Endodermal cell (in vitro differentiated cells): Measurements from ENCODE around the gene TMEM207. TPM values are rescaled to one million over a fixed set of nuclear protein-coding genes. Genes with fewer than 3 reads are reported as not detected.

Source experiments
- DNase-seq: peaks from one replicate; pipeline ENCODE4 v3.0.0-alpha.2; 2017
- H3K27ac ChIP-seq: 2 replicates; pipeline ENCODE4 v1.5.1; 2013; ENCODE audit warnings: mild to moderate bottlenecking, low read depth, low read length, moderate library complexity
- H3K27me3 ChIP-seq: 2 replicates; pipeline ENCODE4 v1.6.1; 2013; ENCODE audit warnings: mild to moderate bottlenecking, low read length, moderate library complexity; ENCODE audit not compliant: insufficient read depth, control insufficient read depth, poor library complexity, severe bottlenecking
- H3K36me3 ChIP-seq: 2 replicates; pipeline ENCODE4 v1.7.0; 2013; ENCODE audit warnings: mild to moderate bottlenecking, low read length, moderate library complexity; ENCODE audit not compliant: control insufficient read depth, insufficient read depth
- H3K4me1 ChIP-seq: one replicate; pipeline ENCODE4 v1.7.0; 2013; ENCODE audit warnings: low read length; ENCODE audit not compliant: control insufficient read depth, insufficient read depth
- H3K4me3 ChIP-seq: 2 replicates; pipeline ENCODE4 v1.5.1; 2013; ENCODE audit warnings: mild to moderate bottlenecking, low read length, moderate library complexity
- H3K9ac ChIP-seq: 2 replicates; pipeline ENCODE4 v1.6.1; 2013; ENCODE audit warnings: mild to moderate bottlenecking, low read length, moderate library complexity; ENCODE audit not compliant: poor library complexity, severe bottlenecking; ENCODE audit errors: extremely low read depth
- H3K9me3 ChIP-seq: 2 replicates; pipeline ENCODE4 v1.6.1; 2013; ENCODE audit warnings: mild to moderate bottlenecking, low read length, moderate library complexity; ENCODE audit not compliant: control insufficient read depth
- H3K27ac Mint-ChIP-seq: 2 replicates; pipeline ENCODE4 v1.8.0; 2020; ENCODE audit warnings: mixed read lengths
- H3K27me3 Mint-ChIP-seq: 2 replicates; pipeline ENCODE4 v1.8.0; 2021; ENCODE audit warnings: mild to moderate bottlenecking, mixed read lengths; ENCODE audit not compliant: insufficient read depth
- H3K36me3 Mint-ChIP-seq: 2 replicates; pipeline ENCODE4 v1.8.0; 2020; ENCODE audit warnings: low read depth, mixed read lengths
- H3K4me1 Mint-ChIP-seq: 2 replicates; pipeline ENCODE4 v1.8.0; 2020; ENCODE audit warnings: mixed read lengths
- H3K4me3 Mint-ChIP-seq: 2 replicates; pipeline ENCODE4 v1.8.0; 2020; ENCODE audit warnings: mild to moderate bottlenecking, moderate library complexity, mixed read lengths
- H3K9me3 Mint-ChIP-seq: 2 replicates; pipeline ENCODE4 v1.8.0; 2020; ENCODE audit warnings: mild to moderate bottlenecking, mixed read lengths
- WGBS, 2 experiments: methylation state at CpG; one replicate each; pipeline versions ENCODE4 v1.1.5 to v1.1.7; 2013; ENCODE audit warnings: missing lambda C conversion rate in 2 of 2, mixed read lengths in 1 of 2; ENCODE audit not compliant: insufficient coverage in 1 of 2, insufficient read length in 1 of 2; 5-methylcytosine and 5-hydroxymethylcytosine counted together
- total RNA-seq, 2 donors: library from RNA; stranded (reverse); fragmentation: NEBNext Ultra II Directional in 1 of 2; extraction: Animal tissue kit (Norgen Biotek cat#: 25700) in 1 of 2; gene quantifications; 2 replicates in 1 of 2; 3 replicates in 1 of 2; pipeline ENCODE4 v1.2.1, GENCODE V29; 2021
- TF ChIP-seq, protein P1 (sequence below): fragments of 200-600 bp; sonication (generic); conservative IDR thresholded peaks from 2 replicates; pipeline ENCODE4 v1.5.0; 2021; ENCODE audit warnings: antibody characterized with exemption, mild to moderate bottlenecking

TMEM207 gene
- total RNA-seq, 2 donors from 2014 or later = not detected

DNA sequence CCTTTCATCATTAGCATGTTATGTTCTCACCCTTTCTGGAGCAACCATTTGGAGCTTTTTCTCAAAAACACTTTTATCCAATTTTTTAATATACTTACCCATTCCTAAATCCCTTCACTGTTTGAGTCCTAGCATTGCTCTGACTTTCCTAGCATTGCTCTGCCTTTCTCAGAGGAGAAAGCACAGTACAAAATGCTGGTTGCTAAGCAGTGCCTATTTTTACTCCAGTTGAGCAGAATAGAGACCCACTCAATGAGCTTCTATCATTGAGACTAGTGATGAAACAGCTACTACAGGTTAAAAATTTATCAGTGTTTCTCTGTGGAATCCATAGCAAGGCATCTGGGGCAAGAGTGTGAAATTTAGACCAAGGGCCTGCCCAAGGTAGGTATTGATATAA is 42.4 kb upstream of the TMEM207 start:
- Mint-ChIP-seq H3K4me1 (peaks cover 1% of the 10 kb centered on the region), H3K4me3 (no peak overlapping the region), H3K27me3 (no peaks in the 10 kb centered on the region), H3K36me3 (no peaks in the 10 kb centered on the region), H3K27ac (no peak overlapping the region), H3K9me3 (no peaks in the 10 kb centered on the region)
- Histone ChIP-seq H3K36me3 (no peaks in the 10 kb centered on the region), H3K4me3 (no peak overlapping the region), H3K4me1 (no peaks in the 10 kb centered on the region), H3K27ac (no peak overlapping the region), H3K9me3 (no peaks in the 10 kb centered on the region), H3K9ac (no peak overlapping the region), H3K27me3 (no peaks in the 10 kb centered on the region)
- no peak for DNase-seq
- TF ChIP-seq, protein P1, sequence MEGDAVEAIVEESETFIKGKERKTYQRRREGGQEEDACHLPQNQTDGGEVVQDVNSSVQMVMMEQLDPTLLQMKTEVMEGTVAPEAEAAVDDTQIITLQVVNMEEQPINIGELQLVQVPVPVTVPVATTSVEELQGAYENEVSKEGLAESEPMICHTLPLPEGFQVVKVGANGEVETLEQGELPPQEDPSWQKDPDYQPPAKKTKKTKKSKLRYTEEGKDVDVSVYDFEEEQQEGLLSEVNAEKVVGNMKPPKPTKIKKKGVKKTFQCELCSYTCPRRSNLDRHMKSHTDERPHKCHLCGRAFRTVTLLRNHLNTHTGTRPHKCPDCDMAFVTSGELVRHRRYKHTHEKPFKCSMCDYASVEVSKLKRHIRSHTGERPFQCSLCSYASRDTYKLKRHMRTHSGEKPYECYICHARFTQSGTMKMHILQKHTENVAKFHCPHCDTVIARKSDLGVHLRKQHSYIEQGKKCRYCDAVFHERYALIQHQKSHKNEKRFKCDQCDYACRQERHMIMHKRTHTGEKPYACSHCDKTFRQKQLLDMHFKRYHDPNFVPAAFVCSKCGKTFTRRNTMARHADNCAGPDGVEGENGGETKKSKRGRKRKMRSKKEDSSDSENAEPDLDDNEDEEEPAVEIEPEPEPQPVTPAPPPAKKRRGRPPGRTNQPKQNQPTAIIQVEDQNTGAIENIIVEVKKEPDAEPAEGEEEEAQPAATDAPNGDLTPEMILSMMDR = no peak

DNA sequence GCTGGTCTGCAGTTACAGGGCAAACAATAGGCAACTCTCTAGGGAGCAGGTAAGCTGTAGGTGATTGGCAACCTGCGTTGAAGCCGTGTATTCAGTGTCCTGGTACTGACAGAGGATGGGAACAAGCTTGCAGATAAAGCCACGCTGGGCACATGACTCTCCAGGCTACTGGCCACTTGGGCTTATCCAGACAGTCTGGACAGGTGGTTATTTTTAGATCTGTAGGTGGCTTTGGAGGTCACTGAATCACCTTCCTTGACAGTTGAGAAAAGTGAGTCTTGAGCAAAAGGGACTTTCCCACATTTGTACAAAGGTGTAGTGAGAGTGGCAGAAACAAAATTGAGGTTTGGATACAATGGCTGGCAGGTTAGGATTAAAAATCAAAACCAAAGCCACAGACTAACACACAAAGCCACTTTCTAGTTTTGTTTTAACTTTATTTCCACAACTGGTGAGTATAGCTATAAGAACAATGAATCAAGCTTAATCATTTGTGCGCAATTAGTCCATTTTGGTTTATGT is 41.9 kb upstream of the TMEM207 start:
- Mint-ChIP-seq H3K4me1 (peaks cover 1% of the 10 kb centered on the region), H3K4me3 (no peak overlapping the region), H3K27ac (no peak overlapping the region), H3K27me3 (no peaks in the 10 kb centered on the region), H3K36me3 (no peaks in the 10 kb centered on the region), H3K9me3 (no peaks in the 10 kb centered on the region)
- no peak overlapping the region for H3K27ac ChIP-seq
- H3K9me3 ChIP-seq = no peaks in the 10 kb centered on the region
- H3K9ac ChIP-seq = no peak overlapping the region
- 83 to 88% methylated on average over 2 to 4 of the region's 4 CpGs for WGBS, 2 experiments
- no peaks in the 10 kb centered on the region for H3K27me3 ChIP-seq
- no peak for DNase-seq
- no peak overlapping the region for H3K4me3 ChIP-seq
- no peaks in the 10 kb centered on the region for H3K36me3 ChIP-seq
- H3K4me1 ChIP-seq = no peaks in the 10 kb centered on the region
- TF ChIP-seq, protein P1 = no peak

DNA sequence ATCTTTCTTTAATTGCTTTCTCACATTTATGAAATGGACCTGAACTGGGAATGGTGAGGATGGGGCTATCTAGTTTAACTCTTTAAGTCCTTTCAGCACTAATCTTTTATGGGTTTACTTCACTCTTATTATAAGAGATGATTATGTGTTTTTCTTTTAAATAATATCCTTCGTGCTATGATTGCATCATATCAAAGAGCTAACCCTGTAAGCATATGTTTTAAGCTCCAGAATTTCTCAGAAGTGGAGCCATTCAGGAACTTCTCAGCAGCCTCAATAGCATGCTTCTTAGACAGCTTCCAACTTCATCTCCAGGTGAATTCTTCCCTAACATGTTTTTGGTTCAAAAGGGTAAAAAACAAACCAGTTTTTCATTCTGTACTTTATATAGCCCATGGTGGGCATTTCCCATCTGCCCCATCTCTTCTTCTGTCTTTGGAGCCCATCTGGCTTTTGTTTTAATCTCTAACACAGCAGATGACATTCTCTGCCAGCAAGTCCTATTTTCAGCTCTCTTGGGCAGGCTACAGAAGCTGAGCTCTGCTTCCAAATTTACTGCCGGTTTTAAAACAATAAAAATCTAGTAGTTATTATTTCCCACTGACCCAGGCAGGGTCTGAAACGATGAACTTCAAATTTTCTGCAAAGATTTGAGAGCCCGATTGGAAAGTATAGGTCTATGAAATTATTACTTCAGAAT is 37.4 kb upstream of the TMEM207 start:
- no peak overlapping the region for H3K4me3 Mint-ChIP-seq
- H3K27me3 Mint-ChIP-seq = no peaks in the 10 kb centered on the region
- Histone ChIP-seq H3K4me3 (no peak overlapping the region), H3K4me1 (no peaks in the 10 kb centered on the region), H3K9ac (no peak overlapping the region), H3K9me3 (no peaks in the 10 kb centered on the region), H3K36me3 (no peaks in the 10 kb centered on the region), H3K27ac (no peak overlapping the region), H3K27me3 (no peaks in the 10 kb centered on the region)
- H3K9me3 Mint-ChIP-seq = no peaks in the 10 kb centered on the region
- 88 to 100% methylated on average over 1 to 4 of the region's 4 CpGs for WGBS, 2 experiments
- H3K36me3 Mint-ChIP-seq = no peaks in the 10 kb centered on the region
- no peak overlapping the region for H3K27ac Mint-ChIP-seq
- no peak for DNase-seq
- TF ChIP-seq, protein P1 = no peak
- H3K4me1 Mint-ChIP-seq = peaks cover 5% of the 10 kb centered on the region
